HEK293 (cell line): ENCODE data around the gene PCBP4.

ENCODE experiments used
- GLIS2 ChIP-seq: fragments of 450-650 bp; formaldehyde crosslinking; IDR thresholded peaks from 2 replicates; pipeline ENCODE4 v1.5.1; 2016; ENCODE audit warnings: missing biosample characterization, missing genetic modification characterization
- HOXC10 ChIP-seq: sonication (generic); formaldehyde crosslinking; IDR thresholded peaks from 2 replicates; pipeline ENCODE4 v1.8.1; 2023; ENCODE audit warnings: mild to moderate bottlenecking, missing genetic modification reagents
- MYNN ChIP-seq: fragments of 450-650 bp; formaldehyde crosslinking; IDR thresholded peaks from 2 replicates; pipeline ENCODE4 v1.5.1; 2016; ENCODE audit warnings: missing biosample characterization, missing genetic modification characterization, borderline replicate concordance
- PRDM6 ChIP-seq: fragments of 450-650 bp; formaldehyde crosslinking; IDR thresholded peaks from 2 replicates; pipeline ENCODE4 v1.5.1; 2017; ENCODE audit warnings: missing biosample characterization, missing genetic modification characterization
- WT1 ChIP-seq: fragments of 450-650 bp; formaldehyde crosslinking; IDR thresholded peaks from 2 replicates; pipeline ENCODE4 v1.5.1; 2016; ENCODE audit warnings: missing biosample characterization, missing genetic modification characterization
- ZBTB44 ChIP-seq: fragments of 450-650 bp; IDR thresholded peaks from 2 replicates; pipeline ENCODE4 v1.5.1; 2018; ENCODE audit warnings: missing biosample characterization, mild to moderate bottlenecking, missing genetic modification characterization
- ZBTB7A ChIP-seq: fragments of 450-650 bp; formaldehyde crosslinking; IDR thresholded peaks from 2 replicates; pipeline ENCODE4 v1.5.1; 2016; ENCODE audit warnings: low read depth, missing biosample characterization, missing genetic modification characterization
- ZEB2 ChIP-seq: fragments of 450-650 bp; formaldehyde crosslinking; IDR thresholded peaks from 2 replicates; pipeline ENCODE4 v1.5.1; 2016; ENCODE audit warnings: missing biosample characterization, missing genetic modification characterization
- ZNF157 ChIP-seq: fragments of 450-650 bp; formaldehyde crosslinking; IDR thresholded peaks from 2 replicates; pipeline ENCODE4 v1.5.1; 2016; ENCODE audit warnings: missing biosample characterization, missing genetic modification characterization
- ZNF211 ChIP-seq: fragments of 450-650 bp; formaldehyde crosslinking; IDR thresholded peaks from 2 replicates; pipeline ENCODE4 v1.5.1; 2016; ENCODE audit warnings: low read depth, missing biosample characterization, missing genetic modification characterization
- ZNF302 ChIP-seq: fragments of 450-650 bp; formaldehyde crosslinking; IDR thresholded peaks from 2 replicates; pipeline ENCODE4 v1.5.1; 2016; ENCODE audit warnings: missing biosample characterization, missing genetic modification characterization, low read depth
- ZNF350 ChIP-seq: fragments of 450-650 bp; formaldehyde crosslinking; IDR thresholded peaks from 2 replicates; pipeline ENCODE4 v1.5.0; 2017; ENCODE audit warnings: missing biosample characterization, mild to moderate bottlenecking, missing genetic modification characterization
- ZNF391 ChIP-seq: fragments of 450-650 bp; formaldehyde crosslinking; IDR thresholded peaks from 2 replicates; pipeline ENCODE4 v1.5.1; 2016; ENCODE audit warnings: low read depth, missing biosample characterization, missing genetic modification characterization, borderline replicate concordance
- ZNF48 ChIP-seq: fragments of 450-650 bp; formaldehyde crosslinking; IDR thresholded peaks from 2 replicates; pipeline ENCODE4 v1.5.1; 2016; ENCODE audit warnings: missing biosample characterization, missing genetic modification characterization
- ZNF518A ChIP-seq: fragments of 450-650 bp; formaldehyde crosslinking; conservative IDR thresholded peaks from 2 replicates; pipeline ENCODE4 v1.5.1; 2016; ENCODE audit warnings: low read depth, missing biosample characterization, missing genetic modification characterization
- ZNF555 ChIP-seq: fragments of 450-650 bp; formaldehyde crosslinking; conservative IDR thresholded peaks from 2 replicates; pipeline ENCODE4 v1.5.1; 2017; ENCODE audit warnings: missing biosample characterization, mild to moderate bottlenecking, missing genetic modification characterization, inconsistent platforms
- ZNF658 ChIP-seq: fragments of 450-650 bp; formaldehyde crosslinking; IDR thresholded peaks from 2 replicates; pipeline ENCODE4; 2016; ENCODE audit warnings: missing biosample characterization, missing genetic modification characterization
- ZNF660 ChIP-seq: fragments of 450-650 bp; IDR thresholded peaks from 2 replicates; pipeline ENCODE4 v1.5.1; 2018; ENCODE audit warnings: missing biosample characterization, mild to moderate bottlenecking, missing genetic modification characterization
- ZSCAN4 ChIP-seq: fragments of 450-650 bp; formaldehyde crosslinking; IDR thresholded peaks from 2 replicates; pipeline ENCODE4 v1.5.1; 2017; ENCODE audit warnings: missing biosample characterization, missing genetic modification characterization
- TF ChIP-seq, protein P1 (sequence below): fragments of 450-650 bp; formaldehyde crosslinking; IDR thresholded peaks from 2 replicates; pipeline ENCODE4 v1.5.1; 2016; ENCODE audit warnings: missing biosample characterization, missing genetic modification characterization, borderline replicate concordance
- TF ChIP-seq, protein P2 (sequence below): fragments of 450-650 bp; formaldehyde crosslinking; IDR thresholded peaks from 2 replicates; pipeline ENCODE4 v1.5.1; 2017; ENCODE audit warnings: missing biosample characterization, mild to moderate bottlenecking, missing genetic modification characterization, moderate library complexity

PCBP4 gene

GRCh38 chr3:51995346-51996163 lies 28.3 kb upstream of the PCBP4 start, which contains the start of gene RPL29 (continued):
- TF ChIP-seq ZNF555 (tag by site-specific recombination) (no peak), ZEB2 (peak; percentile 77), ZBTB7A (tag by site-specific recombination) (no peak), GLIS2 (tag by site-specific recombination) (no peak), ZNF660 (tag by site-specific recombination) (peak; percentile 97), ZNF350 (tag by site-specific recombination) (no peak), WT1 (tag by site-specific recombination) (peak; percentile 43; the same call in 1 of the 2 replicates), ZNF48 (no peak), ZSCAN4 (tag by site-specific recombination) (peak; percentile 45), ZNF391 (tag by site-specific recombination) (peak; percentile 83; the same call in 1 of the 2 replicates), ZNF658 (tag by site-specific recombination) (no peak), ZNF157 (tag by site-specific recombination) (no peak), MYNN (tag by site-specific recombination) (no peak), HOXC10 (peak; percentile 77; the same call in 1 of the 2 replicates), ZNF518A (tag by site-specific recombination) (peak; percentile 98), ZNF211 (tag by site-specific recombination) (no peak), ZNF302 (tag by site-specific recombination) (no peak), PRDM6 (tag by site-specific recombination) (no peak), ZBTB44 (peak; percentile 29; the same call in 1 of the 2 replicates)
- TF ChIP-seq, protein P1, sequence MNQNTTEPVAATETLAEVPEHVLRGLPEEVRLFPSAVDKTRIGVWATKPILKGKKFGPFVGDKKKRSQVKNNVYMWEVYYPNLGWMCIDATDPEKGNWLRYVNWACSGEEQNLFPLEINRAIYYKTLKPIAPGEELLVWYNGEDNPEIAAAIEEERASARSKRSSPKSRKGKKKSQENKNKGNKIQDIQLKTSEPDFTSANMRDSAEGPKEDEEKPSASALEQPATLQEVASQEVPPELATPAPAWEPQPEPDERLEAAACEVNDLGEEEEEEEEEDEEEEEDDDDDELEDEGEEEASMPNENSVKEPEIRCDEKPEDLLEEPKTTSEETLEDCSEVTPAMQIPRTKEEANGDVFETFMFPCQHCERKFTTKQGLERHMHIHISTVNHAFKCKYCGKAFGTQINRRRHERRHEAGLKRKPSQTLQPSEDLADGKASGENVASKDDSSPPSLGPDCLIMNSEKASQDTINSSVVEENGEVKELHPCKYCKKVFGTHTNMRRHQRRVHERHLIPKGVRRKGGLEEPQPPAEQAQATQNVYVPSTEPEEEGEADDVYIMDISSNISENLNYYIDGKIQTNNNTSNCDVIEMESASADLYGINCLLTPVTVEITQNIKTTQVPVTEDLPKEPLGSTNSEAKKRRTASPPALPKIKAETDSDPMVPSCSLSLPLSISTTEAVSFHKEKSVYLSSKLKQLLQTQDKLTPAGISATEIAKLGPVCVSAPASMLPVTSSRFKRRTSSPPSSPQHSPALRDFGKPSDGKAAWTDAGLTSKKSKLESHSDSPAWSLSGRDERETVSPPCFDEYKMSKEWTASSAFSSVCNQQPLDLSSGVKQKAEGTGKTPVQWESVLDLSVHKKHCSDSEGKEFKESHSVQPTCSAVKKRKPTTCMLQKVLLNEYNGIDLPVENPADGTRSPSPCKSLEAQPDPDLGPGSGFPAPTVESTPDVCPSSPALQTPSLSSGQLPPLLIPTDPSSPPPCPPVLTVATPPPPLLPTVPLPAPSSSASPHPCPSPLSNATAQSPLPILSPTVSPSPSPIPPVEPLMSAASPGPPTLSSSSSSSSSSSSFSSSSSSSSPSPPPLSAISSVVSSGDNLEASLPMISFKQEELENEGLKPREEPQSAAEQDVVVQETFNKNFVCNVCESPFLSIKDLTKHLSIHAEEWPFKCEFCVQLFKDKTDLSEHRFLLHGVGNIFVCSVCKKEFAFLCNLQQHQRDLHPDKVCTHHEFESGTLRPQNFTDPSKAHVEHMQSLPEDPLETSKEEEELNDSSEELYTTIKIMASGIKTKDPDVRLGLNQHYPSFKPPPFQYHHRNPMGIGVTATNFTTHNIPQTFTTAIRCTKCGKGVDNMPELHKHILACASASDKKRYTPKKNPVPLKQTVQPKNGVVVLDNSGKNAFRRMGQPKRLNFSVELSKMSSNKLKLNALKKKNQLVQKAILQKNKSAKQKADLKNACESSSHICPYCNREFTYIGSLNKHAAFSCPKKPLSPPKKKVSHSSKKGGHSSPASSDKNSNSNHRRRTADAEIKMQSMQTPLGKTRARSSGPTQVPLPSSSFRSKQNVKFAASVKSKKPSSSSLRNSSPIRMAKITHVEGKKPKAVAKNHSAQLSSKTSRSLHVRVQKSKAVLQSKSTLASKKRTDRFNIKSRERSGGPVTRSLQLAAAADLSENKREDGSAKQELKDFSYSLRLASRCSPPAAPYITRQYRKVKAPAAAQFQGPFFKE: no peak
- TF ChIP-seq, protein P2, sequence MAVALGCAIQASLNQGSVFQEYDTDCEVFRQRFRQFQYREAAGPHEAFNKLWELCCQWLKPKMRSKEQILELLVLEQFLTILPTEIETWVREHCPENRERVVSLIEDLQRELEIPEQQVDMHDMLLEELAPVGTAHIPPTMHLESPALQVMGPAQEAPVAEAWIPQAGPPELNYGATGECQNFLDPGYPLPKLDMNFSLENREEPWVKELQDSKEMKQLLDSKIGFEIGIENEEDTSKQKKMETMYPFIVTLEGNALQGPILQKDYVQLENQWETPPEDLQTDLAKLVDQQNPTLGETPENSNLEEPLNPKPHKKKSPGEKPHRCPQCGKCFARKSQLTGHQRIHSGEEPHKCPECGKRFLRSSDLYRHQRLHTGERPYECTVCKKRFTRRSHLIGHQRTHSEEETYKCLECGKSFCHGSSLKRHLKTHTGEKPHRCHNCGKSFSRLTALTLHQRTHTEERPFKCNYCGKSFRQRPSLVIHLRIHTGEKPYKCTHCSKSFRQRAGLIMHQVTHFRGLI (tag by site-specific recombination): peak; percentile 42; the same call in 1 of the 2 replicates
